Activated CD4-positive, alpha-beta T cell treated with anti-CD3 and anti-CD28 coated beads for 4 hours (primary cell): ENCODE results near the gene ZNF862.
"Not testable (repeated sequence)": the region's sequence is repeated elsewhere in the genome, so short reads cannot be mapped to it uniquely, and the experiment has no call there.

Source experiments
- DNase-seq, 2 donors: peaks; one replicate each; pipeline ENCODE4 v3.0.0-alpha.2; 2020

Gene ZNF862

GRCh38 chr7:149882248-149883047, 44.3 kb downstream of the ZNF862 start:
- DNase-seq, result no peak

GRCh38 chr7:149883048-149883438, 44.9 kb downstream of the ZNF862 start:
- no peak for DNase-seq

- peak in 1 of 2 donors; percentile 35 for DNase-seq
These were observed 45.3 kb downstream of the ZNF862 start for GRCh38 chr7:149883452-149883861.

GRCh38 chr7:149884016-149884415, 45.8 kb downstream of the ZNF862 start:
- DNase-seq, result no peak

DNA sequence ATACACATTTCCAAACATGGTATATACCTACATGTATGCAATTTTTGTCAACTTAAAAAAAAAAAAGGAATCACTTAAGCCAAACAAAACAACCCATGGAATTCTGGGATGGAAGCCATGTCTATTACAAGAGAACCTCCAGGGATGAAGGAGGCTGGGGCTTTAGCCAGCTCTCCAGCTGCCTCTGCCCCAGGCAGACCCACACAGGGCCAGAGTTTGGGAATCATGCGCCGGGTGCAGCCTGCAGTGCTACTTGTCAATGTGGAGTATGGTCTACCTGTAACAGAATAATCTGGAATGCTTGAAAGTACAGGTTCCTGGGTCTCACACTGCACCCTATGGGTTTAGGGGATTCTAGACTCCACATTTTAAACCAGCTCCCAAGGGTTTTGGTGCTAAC, 46.4 kb downstream of the ZNF862 start:
- no peak for DNase-seq

DNA sequence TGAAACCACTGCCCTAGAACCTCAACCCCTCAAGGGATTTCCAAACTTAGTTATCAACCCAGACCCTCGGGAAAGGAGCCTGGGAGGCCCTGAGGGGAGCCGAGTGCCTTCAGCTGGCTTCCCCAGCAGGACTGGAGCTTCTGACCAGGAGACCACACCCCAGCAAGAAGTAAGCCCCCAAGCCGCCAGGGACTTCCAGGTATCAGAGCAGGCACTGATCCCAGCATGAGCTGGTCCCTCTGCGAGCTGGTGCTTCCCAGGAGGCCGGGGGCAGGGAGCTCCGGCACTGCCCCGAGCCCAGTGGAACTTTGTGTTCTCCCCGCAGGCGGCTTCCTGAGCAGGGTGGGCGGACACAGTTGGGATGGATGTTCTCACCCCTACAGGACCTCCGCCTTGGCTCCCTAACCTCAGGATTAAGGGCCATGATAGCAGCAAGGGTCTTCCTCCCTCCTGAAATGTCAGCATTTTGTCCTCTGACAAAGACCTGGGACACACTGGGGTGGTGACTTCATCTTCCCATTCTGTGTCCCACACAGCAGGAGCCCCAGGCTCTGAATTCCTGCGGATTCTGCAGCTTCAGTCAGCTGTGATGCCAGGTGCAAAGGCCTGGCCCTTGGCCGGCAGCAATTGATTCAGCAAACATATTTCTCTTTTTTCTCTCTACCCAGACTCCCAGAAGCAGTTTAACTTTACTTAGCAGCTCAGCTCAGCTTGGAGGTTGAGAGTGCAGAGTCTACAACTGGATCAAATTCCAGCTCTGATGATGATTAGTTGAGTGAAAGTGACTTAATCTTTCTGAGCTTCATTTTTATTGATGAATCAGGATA, 47.2 kb downstream of the ZNF862 start:
- DNase-seq, result no peak

DNA sequence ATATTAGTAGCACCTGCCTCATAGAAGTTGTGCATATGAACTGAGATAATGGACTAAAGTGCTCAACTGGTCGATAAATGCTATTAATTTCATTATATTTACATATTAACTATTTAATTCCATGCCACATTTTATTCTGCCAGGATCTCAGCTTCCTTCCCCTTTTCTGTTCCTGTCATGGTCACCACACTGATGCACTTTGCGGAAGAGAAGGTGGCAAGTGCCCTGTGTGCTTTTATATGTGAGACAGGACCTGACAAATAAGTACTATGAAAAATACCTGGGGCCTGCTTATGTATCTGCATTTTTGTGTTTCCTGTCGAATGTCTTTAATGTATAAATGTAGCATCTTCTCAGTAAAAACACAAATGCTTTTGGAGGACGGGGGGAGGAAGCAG, 47.8 kb downstream of the ZNF862 start:
- no peak for DNase-seq

- no peak for DNase-seq
These were observed 49.1 kb downstream of the ZNF862 start for GRCh38 chr7:149887311-149887710.

- not testable (repeated sequence) for DNase-seq
These were observed 52.5 kb downstream of the ZNF862 start for GRCh38 chr7:149890715-149891114.

DNA sequence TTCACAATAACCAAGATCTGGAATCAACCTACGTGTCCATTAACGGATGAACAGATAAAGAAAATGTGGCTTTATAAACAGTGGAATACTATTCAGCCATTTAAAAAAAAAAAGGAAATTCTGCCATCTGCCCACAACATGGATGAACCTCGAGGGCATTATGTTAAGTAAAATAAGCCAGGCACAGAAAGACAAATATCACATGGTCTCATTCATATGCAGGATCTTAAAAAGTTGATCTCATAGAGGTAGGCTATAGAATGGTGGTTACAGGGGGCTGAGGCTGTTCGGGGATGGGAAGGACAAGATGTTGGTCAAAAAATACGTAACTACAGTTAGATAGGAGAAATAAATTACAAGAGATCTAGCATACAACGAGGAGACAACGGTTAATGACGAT, 56.8 kb downstream of the ZNF862 start:
- not testable (repeated sequence) for DNase-seq

- not testable (repeated sequence) for DNase-seq
These were observed 69.7 kb downstream of the ZNF862 start for GRCh38 chr7:149907776-149908376.

DNA sequence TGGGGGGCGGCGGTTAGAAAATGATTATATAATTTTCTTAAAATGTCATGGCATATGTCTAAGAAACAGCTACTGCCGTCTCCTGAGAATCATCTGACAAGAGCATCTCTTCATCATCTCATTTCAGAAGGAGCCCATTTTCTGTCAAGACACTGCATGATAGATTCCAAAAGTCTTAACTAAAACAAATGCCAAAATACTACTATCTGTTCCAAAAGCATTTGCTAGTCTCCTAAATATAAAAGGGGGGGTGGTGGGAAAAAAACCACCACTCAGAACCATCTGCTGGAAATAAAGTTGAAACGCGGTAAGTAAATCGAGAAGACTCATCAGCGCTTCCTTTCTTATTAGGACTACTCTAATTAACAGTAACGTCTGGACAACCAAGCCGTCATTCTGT, 72.0 kb downstream of the ZNF862 start:
- DNase-seq, result not testable (repeated sequence)

GRCh38 chr7:149912126-149912525, 74.0 kb downstream of the ZNF862 start:
- not testable (repeated sequence) for DNase-seq
